GM18526 (cell line): ENCODE data around the gene LRRC41.

Experiments
- POLR2A ChIP-seq: IDR thresholded peaks from 3 replicates; pipeline ENCODE4 v1.6.1; 2011; ENCODE audit not compliant: insufficient read length; ENCODE audit errors: extremely low read depth

The LRRC41 gene

GRCh38 chr1:46254668-46255067, 48.7 kb downstream of the LRRC41 start:
- TF ChIP-seq POLR2A, result no peak

- TF ChIP-seq POLR2A, result no peak
Observed at GRCh38 chr1:46248122-46248920, 55.1 kb downstream of the LRRC41 start.

GRCh38 chr1:46247436-46248121, 55.8 kb downstream of the LRRC41 start, which contains the start of gene RAD54L:
TSS of gene RAD54L (plus strand) at chr1:46247763. CDS start at chr1:46248406, 643 bp downstream.
- TF ChIP-seq POLR2A, result peak; percentile 66

- peak; percentile 20 for TF ChIP-seq POLR2A
Observed at GRCh38 chr1:46246548-46247435, 56.6 kb downstream of the LRRC41 start.

GRCh38 chr1:46244656-46245371, 58.6 kb downstream of the LRRC41 start:
- TF ChIP-seq POLR2A, result no peak

- no peak for TF ChIP-seq POLR2A
Observed at GRCh38 chr1:46242918-46243317, 60.5 kb downstream of the LRRC41 start.

- no peak for TF ChIP-seq POLR2A
Observed at GRCh38 chr1:46236882-46237281, 66.5 kb downstream of the LRRC41 start.
